NCI-H1930 (cell line): Measurements from ENCODE around the gene HOXA2.

Source experiments
- DNase-seq, 2 experiments: peaks; one replicate each; lab custom pipeline; 2025; lab: John Stamatoyannopoulos, UW

HOXA2 gene

GRCh38 chr7:27102581-27103442 is at the start of gene HOXA2:
TSS of gene HOXA2 (minus strand) at chr7:27102683. CDS start at chr7:27102500, 183 bp downstream.
- DNase-seq, result no peak

GRCh38 chr7:27151341-27151930 is 49.0 kb upstream of the HOXA2 start:
- peak in 1 of 2 experiments; percentile 24 for DNase-seq

GRCh38 chr7:27150568-27151340 is 48.3 kb upstream of the HOXA2 start:
- DNase-seq, result peak; percentile 44 to 64

GRCh38 chr7:27149842-27150567 is 47.5 kb upstream of the HOXA2 start:
- no peak for DNase-seq

- DNase-seq, result no peak
Observed at GRCh38 chr7:27148756-27149641, 46.5 kb upstream of the HOXA2 start.

- no peak for DNase-seq
Observed at GRCh38 chr7:27148031-27148755, 45.7 kb upstream of the HOXA2 start.

- no peak for DNase-seq
Observed at GRCh38 chr7:27147199-27148030, 44.9 kb upstream of the HOXA2 start, which contains the start of gene HOXA6. TSS of gene HOXA6 (minus strand) at chr7:27147774. CDS start at chr7:27147749, 25 bp downstream.

GRCh38 chr7:27146491-27147198 is 44.2 kb upstream of the HOXA2 start:
- DNase-seq, result no peak

- DNase-seq, result no peak
Observed at GRCh38 chr7:27145914-27146412, 43.5 kb upstream of the HOXA2 start.

GRCh38 chr7:27145165-27145913 is 42.9 kb upstream of the HOXA2 start:
- no peak for DNase-seq

- DNase-seq, result no peak
Observed at GRCh38 chr7:27144781-27145164, 42.3 kb upstream of the HOXA2 start.

GRCh38 chr7:27143950-27144780 is 41.7 kb upstream of the HOXA2 start:
- DNase-seq, result no peak

GRCh38 chr7:27143023-27143949 is 40.8 kb upstream of the HOXA2 start, which contains the start of gene HOXA5:
TSS of gene HOXA5 (minus strand) at chr7:27143681. CDS start at chr7:27143607, 74 bp downstream.
- DNase-seq, result peak; percentile 11 to 44

- no peak for DNase-seq
Observed at GRCh38 chr7:27142580-27143022, 40.1 kb upstream of the HOXA2 start.

- DNase-seq, result no peak
Observed at GRCh38 chr7:27141923-27142579, 39.6 kb upstream of the HOXA2 start.
